Thyroid gland (tissue), 4 donors: ENCODE data around the gene TRMO.

Source experiments
- POLR2A ChIP-seq, 2 donors: fragments of 450-650 bp; IDR thresholded peaks; one replicate each; pipeline ENCODE4 v1.6.1; 2017; ENCODE audit warnings: antibody characterized with exemption in 2 of 2, mild to moderate bottlenecking in 2 of 2, moderate library complexity in 1 of 2
- TF ChIP-seq, protein P1 (sequence below), 6 experiments: fragments of 200-600 bp in 3 of 6; fragments of 450-650 bp in 3 of 6; sonication (generic) in 3 of 6; IDR thresholded peaks; one replicate each; pipeline ENCODE4 v1.5.1; 2016 to 2019; ENCODE audit warnings: antibody characterized with exemption in 6 of 6, mild to moderate bottlenecking in 2 of 6, inconsistent platforms in 1 of 6, moderate library complexity in 1 of 6

DNA sequence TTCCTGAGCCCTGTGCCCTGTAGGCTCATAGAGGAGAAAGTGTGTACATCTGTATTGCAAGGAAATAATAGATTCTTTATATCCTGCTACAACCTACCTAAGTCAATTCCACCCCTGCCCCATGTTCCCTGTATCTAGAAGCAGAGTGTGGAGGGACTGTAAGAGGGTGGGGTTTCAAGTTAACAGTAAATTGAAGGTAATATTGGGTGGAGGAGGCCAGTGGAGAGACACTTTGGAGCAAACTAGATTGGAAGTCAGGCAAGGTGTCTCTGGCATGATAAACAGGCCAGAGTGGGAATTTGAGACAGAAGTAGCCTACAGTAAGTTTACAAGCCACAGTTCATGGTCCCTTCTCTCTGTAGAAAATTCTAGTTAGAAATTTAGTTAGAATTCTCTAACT is 17.9 kb upstream of the TRMO start:
- TF ChIP-seq, protein P1, sequence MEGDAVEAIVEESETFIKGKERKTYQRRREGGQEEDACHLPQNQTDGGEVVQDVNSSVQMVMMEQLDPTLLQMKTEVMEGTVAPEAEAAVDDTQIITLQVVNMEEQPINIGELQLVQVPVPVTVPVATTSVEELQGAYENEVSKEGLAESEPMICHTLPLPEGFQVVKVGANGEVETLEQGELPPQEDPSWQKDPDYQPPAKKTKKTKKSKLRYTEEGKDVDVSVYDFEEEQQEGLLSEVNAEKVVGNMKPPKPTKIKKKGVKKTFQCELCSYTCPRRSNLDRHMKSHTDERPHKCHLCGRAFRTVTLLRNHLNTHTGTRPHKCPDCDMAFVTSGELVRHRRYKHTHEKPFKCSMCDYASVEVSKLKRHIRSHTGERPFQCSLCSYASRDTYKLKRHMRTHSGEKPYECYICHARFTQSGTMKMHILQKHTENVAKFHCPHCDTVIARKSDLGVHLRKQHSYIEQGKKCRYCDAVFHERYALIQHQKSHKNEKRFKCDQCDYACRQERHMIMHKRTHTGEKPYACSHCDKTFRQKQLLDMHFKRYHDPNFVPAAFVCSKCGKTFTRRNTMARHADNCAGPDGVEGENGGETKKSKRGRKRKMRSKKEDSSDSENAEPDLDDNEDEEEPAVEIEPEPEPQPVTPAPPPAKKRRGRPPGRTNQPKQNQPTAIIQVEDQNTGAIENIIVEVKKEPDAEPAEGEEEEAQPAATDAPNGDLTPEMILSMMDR (IDR thresholded peaks at IDR 0.05) = no peak
- TF ChIP-seq POLR2A (IDR thresholded peaks at IDR 0.05) = no peak
